Activated CD4-positive, alpha-beta T cell treated with anti-CD3 and anti-CD28 coated beads, Interleukin-10, Interleukin-2, amounts not matched to agents 100 ng/mL and 50 ng/mL, durations not matched to agents 16 hours and 8 hours (primary cell): ENCODE data around the gene FHIT.
"Not testable (repeated sequence)": the region's sequence is repeated elsewhere in the genome, so short reads cannot be mapped to it uniquely, and the experiment has no call there.

Experiments
- DNase-seq: peaks from one replicate; pipeline ENCODE4 v3.0.0-alpha.2; 2020

FHIT gene

DNA sequence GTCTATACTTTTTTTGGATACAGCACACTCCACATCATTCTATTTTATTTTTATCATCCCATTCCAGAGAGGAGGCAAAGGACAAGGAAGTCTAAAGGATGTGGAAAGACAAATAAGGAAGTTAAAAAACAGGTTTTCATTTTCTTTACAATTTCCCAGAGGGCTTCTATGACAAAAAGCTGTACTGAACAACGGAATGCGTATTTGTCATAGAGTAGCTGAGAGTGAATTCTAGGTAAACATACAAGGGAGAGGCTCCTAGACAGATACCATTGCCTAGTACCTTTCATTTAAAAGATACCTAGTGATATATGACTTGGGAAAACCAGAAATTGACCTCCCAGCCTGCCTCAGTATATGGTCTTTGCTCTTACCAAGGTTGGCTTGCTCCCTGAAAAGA lies 341.7 kb downstream of the FHIT start:
- DNase-seq: no peak

DNA sequence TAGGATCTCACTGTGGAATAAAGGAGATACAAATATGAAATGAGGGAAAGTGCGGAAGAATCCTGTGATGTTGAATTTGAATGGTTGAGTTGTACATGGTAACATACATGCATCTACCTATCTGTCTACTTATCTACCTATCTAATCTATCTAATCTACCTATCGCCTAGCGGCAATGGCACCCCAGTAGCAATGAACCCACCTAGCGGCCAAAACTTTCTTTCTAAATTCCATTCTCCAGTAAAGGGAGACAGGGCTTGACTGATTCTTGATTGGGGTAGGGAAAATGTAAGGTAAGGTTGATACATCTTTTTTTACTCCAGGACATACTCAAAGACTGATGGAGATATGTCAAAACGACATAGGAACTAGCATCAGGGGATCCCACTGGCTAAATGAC lies 345.0 kb downstream of the FHIT start:
- DNase-seq: no peak

DNA sequence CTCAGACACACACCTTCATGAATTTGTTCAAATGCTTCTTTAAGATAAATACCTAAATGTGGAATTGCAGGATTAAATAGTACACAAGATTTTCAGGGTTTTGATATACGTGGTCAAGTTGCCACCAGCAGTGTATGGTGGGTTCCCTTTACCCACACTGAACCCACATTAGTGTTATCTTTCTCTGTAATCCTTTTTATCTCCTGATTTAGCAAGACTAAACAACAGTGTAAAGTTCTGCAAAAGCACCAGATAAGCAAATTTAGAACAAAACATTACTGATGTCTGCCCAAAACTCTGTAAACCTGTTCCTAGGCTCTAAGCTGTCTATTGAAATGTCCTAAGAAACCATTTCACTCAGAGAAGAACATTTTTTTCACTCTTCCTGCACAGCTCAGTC lies 352.9 kb downstream of the FHIT start:
- DNase-seq: no peak

DNA sequence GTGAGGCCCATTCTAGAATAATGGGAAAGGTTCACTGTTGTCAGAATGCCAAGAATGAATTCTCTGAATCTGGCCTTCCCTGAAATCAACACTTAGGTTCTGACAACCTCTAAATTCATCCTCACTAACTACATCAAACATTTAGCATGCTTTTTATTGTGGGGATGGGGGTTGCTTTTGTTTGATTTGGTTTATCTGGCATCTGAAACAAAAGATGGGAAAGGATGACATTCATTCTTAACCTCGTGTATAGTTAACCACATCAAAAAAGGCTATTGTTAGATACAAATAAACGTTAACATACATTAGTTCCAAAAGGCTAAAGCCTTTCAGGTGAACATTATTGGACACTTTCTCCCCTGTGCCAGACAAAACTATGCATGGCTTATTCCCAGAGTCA lies 357.3 kb downstream of the FHIT start:
- no peak for DNase-seq

DNA sequence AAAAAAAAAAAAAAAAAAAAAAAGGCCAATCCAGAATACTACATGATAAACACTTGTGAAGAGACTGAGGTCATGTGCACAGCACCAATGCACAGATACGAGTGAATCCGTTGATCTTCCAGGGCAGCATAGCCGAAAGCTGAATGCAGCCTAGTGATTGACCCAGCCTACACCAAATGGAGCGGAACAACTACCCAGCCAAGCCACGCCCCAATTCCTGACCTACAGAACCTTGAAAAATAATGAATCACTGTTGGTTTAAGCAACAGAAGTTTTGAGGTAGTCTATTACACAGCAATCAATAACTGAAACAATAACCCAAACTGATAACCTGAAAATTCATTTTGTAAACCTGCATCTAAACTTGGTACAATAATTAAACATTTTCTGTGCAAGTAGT lies 361.0 kb downstream of the FHIT start:
- DNase-seq: no peak

DNA sequence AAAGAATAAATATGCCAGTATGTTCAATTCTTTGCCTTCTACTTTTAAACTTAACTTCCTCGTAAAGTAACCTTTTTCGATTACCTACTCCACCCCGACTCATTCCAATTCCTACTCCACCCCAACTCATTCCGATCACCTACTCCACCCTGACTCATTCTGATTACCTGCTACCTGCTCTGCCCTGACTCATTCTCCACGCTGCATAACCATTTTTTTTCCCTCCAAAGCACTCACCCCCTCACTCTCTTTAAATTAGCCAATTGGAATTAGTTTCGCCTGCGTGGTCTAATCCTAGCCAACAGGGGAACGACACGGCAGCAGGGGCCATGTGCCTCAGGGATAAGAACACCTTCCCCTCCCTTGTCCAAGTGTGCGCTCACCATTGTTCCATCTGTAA lies 362.3 kb downstream of the FHIT start:
- not testable (repeated sequence) for DNase-seq

DNA sequence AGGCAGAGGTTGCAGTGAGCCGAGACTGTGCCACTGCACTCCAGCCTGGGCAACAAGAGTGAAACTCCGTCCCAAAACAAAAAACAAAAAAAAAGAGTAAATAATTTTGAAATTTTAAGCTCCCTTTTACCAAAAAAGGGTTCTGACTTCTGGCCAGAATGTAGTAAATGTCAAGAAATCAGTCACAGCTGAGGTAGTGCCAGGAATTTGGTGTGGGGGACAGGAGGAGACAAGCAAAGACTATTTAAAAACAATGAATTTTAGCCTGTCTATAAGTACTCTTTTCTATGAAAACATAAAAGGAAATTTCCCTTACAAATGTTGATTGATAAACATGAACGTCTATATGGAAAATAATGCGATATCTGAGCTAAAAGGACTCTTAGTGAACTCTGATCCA lies 363.7 kb downstream of the FHIT start:
- no peak for DNase-seq

DNA sequence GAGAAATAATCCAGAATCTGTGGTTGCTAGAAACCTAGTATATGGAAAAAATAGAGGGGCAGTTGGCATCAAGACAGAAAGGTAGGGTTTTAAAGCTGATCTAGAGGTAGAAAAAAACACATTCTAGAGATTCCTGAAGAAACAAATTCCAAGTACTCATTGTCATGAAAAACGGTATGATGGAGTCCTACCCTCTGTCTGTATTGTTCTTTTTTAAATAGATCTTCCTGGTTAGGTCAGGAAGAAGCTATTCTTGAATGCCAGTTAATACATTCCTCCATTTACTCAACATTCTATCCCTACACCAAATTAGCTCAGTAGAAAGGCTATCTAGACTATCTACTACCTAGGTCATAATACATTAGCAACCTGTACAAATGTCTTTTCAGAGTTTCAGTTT lies 364.7 kb downstream of the FHIT start:
- no peak for DNase-seq

DNA sequence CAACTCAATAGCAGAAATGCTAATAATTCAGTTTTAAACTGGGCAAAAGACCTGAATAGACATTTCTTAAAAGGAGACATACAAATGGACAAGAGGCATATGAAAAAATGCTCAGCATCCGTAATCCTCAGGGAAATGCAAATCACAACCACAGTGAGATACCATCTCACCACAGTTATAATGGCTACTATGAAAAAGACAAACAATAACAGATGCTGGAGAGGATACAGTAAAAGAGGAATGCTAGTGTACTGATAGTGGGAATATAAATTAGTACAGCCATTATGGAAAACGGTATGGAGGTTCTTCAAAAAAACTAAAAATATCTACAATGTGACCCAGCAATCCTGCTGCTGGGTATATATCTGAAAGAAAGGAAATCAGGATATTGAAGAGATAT lies 367.2 kb downstream of the FHIT start:
- DNase-seq: no peak

DNA sequence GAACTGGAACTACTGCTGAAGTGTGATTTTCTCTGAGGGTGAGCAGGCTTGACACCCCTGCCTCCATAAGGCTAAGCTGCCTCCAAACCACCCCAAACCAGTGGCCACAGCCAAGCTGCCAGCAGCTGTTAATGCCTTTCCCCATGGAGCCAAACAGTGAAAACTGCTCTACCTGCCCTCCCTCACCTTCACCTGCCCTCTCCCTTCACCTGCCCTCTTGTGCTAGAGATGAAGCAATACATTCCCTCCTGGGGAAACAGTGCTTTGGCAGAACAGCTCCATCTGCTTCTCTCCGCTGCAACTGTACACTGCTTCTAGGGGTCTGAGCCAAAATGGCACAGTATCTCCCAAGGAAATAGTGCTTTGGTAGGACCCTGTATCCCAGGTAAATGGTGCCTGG lies 374.1 kb downstream of the FHIT start:
- no peak for DNase-seq

DNA sequence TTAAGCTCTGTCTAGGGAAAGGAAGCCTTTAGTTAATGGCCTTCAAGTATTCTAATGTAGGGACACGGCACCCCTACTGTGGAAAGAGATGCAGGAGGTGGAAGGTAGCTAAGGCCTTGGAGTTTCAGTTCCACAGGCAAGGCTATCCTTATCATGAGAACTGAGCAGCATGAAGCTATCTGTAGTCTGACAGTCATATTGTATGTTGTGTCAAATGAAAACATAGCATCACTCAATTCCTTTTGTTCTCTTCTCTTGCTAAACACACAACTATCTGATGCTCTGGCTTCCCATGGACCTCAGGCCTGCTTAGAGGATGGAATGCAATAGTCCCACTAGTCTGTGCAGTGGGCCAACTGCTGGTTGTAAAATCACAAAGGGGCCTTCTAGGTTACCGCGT lies 380.9 kb downstream of the FHIT start:
- DNase-seq: no peak

DNA sequence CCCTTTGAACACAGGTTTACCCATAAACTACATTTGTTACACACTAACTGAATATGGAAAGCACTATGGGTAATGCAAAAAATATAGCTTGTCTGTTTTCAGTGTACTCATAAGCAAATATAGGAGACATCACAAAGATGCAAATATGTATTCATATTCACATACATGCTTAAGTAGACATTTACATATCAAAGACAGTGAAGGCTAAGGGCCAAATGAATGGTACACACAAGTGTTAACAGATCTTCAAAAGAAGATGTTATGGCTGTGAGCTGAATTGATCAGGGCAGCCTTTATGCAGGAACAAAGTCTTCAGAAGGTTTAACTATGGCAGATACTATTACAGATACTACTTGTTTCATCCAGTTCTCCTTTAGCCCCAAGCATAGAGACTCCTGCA lies 384.1 kb downstream of the FHIT start:
- no peak for DNase-seq

DNA sequence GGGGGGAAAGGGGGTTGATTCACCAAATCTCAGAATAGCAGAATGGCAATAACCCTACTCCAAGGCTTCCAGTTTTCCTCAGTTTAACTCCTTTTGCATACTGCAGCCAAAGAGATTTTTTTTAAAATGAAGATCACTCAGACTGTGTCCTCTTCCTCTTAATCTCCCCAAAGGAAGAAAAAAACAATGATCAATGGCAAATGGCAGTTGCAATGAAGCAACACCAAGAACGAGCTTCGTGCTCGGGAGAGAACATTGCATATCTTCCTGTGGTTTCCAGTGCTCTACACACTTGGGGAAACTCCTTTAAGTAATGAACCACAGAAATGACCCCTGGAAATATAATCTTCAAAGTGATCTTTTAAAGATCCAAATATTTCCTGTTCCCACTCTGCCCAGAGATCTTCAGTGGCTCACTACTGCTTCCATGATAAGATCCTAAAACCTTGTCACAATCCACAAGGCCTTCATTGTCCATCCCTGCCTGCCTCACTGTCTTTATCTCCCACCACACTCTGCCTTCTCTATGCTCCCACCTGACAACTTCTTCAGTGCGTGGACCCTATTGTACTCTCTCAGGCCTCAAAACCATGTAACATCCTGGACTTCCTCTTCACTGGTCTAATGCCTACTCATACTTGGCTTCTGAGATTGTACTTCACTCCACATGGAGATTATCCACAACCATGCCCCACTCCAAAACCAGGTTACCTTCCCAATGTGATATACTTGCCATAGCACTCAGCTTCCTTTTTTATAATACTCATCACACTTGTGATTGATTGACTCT lies 394.8 kb downstream of the FHIT start:
- DNase-seq: no peak

DNA sequence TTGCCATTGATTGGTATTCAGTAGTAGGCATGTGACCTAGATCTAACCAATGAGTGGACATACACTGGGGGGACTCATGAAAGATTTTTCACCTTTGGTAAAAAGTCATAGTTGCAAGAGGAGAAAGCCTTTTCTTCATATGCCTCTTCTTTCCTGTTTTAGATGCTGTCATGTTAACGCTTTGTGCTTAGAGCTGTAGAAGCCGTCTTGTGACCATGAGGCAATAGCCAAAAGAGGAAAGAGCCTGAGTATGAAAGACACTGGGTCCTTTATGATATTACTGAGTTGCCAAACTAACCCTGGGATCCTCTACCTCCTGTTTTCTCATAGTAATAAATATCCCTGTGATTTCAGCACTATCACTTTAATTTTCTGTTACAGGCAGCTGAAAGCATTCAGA lies 396.0 kb downstream of the FHIT start:
- DNase-seq: no peak

DNA sequence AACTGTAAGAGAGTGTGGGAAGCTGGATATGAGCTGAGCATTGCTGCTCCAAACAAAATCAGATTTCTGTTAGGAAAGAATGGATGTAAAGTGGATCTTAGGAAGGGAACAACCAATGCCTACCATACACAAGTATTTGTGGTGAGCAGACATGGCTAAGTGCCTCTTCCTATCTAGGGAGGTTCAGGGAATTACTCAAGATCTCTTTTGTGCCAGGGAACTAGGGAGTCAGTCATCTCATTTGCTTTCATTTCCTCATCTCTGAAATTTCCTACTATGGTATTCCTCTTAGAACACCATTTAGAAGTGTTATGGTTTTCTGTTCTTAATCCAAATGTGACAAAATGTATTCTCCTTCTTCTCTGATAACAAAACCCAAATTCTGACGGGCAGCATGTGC lies 396.5 kb downstream of the FHIT start:
- DNase-seq: no peak

DNA sequence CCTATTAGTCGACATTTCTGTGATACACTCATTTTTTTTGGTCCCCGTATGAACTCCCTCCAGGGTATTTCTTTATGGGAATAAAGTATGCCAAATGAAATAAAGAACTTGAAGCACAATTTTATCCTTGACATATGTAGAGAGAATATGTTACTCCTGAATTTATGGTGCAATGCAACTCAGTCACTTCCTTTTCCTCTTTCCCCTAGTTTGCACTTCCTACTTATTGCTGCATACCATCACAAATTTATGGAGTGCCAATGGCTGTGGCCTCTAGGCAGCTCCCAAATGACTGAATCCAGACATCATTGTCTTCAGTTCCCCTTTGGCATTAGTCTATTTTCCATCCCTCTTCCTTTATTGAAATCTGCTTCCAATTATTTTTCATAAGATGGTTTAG lies 403.5 kb downstream of the FHIT start:
- DNase-seq: no peak

DNA sequence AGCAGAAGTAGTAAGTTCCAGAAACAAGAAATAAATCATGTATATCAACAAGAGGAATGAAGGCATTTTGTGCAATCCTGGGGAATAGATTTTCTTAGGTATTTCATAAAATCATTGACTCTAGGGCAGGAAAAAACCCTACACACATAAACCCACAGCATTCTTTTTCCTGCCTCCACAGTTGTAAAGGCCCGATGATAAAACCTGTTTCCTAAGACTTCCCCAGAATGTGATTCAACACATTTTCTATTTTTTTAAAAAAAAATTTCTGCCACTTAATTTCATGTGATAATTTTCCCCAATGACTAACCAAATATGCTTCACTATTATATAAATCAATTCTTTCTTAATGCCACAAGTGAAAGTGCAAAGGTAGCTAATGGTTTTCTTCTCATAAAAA lies 407.0 kb downstream of the FHIT start:
- DNase-seq: no peak

DNA sequence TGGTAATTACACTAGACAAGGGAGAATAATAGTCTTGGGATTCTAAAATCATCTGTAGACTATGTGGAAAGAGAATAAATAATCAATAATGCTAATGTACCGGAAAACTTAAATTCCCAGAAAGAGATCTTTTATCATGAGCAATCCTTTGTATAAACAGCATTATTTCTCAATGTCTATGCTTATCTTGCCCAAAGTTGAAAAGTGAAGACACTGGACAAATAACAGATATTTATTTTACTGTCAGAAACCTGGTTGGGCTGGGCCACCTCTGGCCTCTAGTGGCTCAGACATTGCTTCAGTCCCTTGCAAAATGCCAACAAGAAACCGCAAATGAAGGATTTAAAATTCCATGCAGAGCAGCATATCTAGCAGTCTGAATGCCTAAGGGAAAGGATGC lies 409.9 kb downstream of the FHIT start:
- no peak for DNase-seq

DNA sequence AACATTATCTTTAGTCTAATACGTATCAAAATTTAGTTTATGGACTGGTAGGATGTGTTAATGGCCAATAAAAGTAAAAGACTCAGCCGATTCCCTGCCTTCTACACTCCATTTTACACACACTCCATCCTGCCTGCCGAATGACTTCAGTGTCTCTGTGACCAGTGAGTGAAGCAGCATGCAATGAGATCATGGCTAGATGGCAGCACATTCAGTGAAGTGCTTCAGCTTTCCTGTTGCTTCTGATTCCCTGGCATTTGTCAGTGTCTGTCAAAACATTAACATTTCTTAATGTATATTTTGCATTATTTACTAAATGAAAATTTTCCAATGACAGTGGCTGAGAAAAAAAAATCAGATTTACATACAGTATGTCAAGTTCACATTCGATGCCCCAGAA lies 412.0 kb downstream of the FHIT start:
- DNase-seq: no peak

DNA sequence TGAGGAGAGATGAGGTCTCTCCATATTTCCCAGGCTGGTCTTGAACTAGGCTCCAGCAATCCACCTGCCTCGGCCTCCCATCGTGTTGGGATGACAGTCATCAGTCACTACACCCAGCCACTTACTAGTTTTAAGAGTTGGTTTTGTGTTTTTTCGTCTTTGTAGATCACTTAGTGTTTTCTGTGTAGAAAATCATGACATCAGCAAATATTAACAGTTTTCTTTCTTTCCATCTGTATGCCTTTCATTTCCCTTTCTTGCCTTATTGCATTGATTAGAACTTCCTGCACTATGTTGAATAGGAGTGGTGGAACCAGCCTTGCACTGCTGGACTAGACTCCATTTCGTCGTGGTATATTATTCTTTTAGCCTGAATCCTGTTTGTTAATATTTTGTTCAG lies 415.5 kb downstream of the FHIT start:
- no peak for DNase-seq

DNA sequence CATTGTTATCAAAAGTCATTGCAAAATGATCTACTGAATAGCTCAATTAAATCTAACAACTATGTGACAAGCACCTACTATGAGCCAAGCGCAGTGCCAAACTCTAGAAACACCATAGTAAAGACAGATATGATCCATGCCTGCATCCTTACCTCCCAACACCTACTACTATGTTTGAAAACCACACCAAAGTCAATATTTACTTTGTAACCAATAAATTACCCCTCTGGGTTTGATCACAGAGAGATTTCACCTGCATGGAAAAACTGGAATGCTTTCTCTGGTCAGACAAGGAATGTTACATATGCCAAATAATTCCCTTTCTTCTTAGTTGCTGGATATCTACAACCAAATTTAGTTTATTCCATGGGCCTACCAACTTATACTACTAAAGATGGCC lies 422.2 kb downstream of the FHIT start:
- DNase-seq: no peak

DNA sequence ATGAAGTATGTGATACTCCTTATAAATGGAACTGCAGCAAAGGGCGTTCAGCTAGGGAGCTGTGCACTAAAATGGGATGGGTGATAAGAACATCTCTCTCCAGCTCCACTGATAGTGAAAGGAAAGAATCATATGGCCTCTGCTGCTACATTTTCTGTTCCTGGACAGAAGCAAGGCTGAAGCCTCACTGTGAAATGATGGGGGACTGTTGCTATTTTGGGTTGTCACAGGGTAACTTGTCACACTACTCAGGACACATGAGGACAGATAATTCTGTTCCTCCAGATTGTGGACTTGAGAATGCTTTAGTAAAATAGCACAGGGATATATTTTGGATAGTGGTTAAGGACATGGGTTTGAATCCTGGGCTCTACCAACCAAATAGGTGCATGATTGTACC lies 423.6 kb downstream of the FHIT start:
- DNase-seq: no peak

DNA sequence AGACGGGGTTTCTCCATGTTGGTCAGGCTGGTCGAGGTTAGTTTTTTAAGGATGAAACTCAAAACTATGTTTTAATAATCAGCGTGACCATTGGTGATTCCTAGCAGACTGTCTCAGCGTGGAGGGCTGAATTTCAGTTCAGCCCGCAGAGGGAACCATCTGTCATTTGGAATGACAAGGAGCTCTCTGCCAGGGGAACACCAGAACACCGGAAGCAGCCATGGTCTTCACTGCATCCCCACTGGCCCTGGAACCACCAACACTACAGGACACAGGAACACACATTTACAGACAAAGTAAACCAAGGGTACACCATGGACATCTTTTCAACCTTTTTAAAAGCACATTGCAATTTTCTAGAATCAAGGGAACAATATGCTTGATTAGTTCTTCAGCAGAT lies 424.7 kb downstream of the FHIT start:
- DNase-seq: no peak

DNA sequence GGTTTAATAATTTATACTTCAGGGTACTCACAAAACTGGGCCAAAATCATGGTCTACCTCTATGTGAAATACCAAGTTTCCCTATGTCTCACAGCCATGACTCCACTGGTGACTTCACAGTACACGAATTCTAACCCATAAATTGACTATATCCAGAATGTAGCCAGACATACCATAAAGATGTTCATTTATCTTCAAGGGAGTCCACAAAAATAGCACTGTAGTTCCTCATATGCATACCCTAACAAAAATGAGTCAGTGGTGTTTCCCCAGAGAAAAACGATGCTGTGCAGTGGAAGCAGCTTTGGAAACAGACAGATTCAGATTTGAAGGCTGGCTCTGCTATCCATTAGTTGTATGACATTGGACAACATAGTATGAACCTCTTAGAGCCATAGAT lies 438.8 kb downstream of the FHIT start:
- no peak for DNase-seq

DNA sequence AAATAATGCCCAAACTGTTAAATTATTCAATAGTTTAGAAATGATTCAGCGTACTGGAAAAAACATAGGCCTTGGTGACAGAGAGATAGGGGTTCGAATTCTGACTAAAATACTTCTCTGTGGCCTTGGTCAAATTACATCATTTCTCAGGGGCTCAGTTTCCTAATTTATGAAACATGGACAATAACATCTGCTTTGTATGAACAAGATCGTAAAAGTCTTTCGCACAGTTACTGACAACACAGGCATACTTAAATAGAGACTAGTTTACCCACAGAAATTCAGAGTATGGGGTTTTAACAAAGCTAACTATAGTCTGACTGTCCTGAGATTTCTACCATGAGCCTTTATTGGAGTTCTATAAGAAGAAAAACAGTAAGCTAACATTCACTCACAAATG lies 440.4 kb downstream of the FHIT start:
- DNase-seq: no peak
